ENCODE results near the gene NPAS1.

GRCh38 chr19:46979126-46980105, 40.2 kb upstream of the NPAS1 start:
- TF ChIP-seq POLR2A (IDR thresholded peaks at IDR 0.05) (no peak), CTCF (IDR thresholded peaks at IDR 0.05 in 8 of 11, conservative IDR thresholded peaks at IDR 0.05 in 3 of 11) (no peak), POLR2AphosphoS5 (IDR thresholded peaks at IDR 0.05) (no peak)
